ENCODE data around the gene PARN. TPM values are rescaled to one million over a fixed set of nuclear protein-coding genes. Genes with fewer than 3 reads are reported as not detected.

The PARN gene
- total RNA-seq, 2 donors from 2014 or later = 29.0 to 31.6 TPM

- DNase-seq (no peak), ATAC-seq (no peak)
- H3K9me3 ChIP-seq (ENCODE audit: control insufficient read depth, low read length, poor library complexity, severe bottlenecking) = no peaks in the 10 kb centered on the region
- no peak overlapping the region for H3K27ac Mint-ChIP-seq
- H3K4me3 Mint-ChIP-seq = no peak overlapping the region
- H3K36me3 Mint-ChIP-seq (ENCODE audit: low read depth) = no peaks in the 10 kb centered on the region
- H3K4me1 Mint-ChIP-seq = peaks cover 17% of the 10 kb centered on the region
- no peaks in the 10 kb centered on the region for H3K27me3 Mint-ChIP-seq
These were observed 126.9 kb downstream of the PARN start for GRCh38 chr16:14502932-14503741.

- H3K27me3 Mint-ChIP-seq = no peaks in the 10 kb centered on the region
- H3K27ac Mint-ChIP-seq = no peak overlapping the region
- H3K4me3 Mint-ChIP-seq = no peak overlapping the region
- H3K4me1 Mint-ChIP-seq = peaks cover 17% of the 10 kb centered on the region
- H3K9me3 ChIP-seq (ENCODE audit: control insufficient read depth, low read length, poor library complexity, severe bottlenecking) = no peaks in the 10 kb centered on the region
- no peak for DNase-seq
- no peaks in the 10 kb centered on the region for H3K36me3 Mint-ChIP-seq (ENCODE audit: low read depth)
- ATAC-seq = no peak
These were observed 127.7 kb downstream of the PARN start for GRCh38 chr16:14502256-14502875.

DNA sequence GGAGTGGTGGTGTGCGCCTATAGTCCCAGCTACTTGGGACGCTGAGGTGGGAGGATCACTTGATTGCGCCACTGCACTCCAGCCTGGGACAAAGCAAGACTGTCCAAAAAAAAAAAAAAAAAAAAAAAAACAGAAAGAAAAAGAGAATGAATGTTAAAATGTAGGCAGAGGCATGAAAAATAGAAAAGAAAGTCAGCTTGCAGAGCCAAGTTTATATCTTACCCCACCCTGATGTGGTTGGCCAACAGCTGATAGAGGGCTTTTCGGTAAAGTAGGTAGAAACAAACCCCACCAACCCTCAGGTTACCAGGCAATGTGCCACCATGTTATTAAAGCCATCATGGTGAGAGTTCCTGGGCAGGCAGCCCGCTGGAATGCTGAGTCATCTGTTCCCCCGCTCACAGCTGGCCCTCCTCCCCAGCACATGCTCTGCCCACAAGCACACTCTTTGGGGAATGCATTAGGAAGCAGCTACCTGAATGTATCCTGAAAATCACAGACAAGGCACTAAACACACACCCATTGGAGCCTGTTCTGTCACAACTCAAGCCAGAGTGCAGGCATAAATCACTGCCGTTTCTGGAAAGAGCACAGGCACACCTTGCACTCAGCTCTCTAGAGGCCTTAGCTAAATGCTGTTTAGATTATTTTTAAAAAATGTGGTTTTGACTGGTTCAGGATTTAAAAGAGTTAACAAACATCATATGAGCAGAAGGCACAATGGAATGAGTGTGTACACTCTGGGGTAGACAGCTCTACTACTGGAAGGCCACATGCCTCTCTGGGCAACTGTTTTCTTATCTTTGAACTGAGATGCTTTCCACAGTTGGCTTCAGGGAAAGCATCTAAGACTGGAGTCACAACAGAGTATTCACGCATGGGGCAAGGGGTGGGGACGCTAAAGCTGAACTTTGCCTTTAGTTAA, 128.5 kb downstream of the PARN start:
- no peak overlapping the region for H3K27ac Mint-ChIP-seq
- no peak overlapping the region for H3K4me3 Mint-ChIP-seq
- ATAC-seq (no peak), DNase-seq (no peak)
- H3K9me3 ChIP-seq (ENCODE audit: control insufficient read depth, low read length, poor library complexity, severe bottlenecking) = no peaks in the 10 kb centered on the region
- peaks cover 3% of the 10 kb centered on the region for H3K36me3 Mint-ChIP-seq (ENCODE audit: low read depth)
- H3K4me1 Mint-ChIP-seq = peaks cover 22% of the 10 kb centered on the region
- H3K27me3 Mint-ChIP-seq = no peaks in the 10 kb centered on the region

DNA sequence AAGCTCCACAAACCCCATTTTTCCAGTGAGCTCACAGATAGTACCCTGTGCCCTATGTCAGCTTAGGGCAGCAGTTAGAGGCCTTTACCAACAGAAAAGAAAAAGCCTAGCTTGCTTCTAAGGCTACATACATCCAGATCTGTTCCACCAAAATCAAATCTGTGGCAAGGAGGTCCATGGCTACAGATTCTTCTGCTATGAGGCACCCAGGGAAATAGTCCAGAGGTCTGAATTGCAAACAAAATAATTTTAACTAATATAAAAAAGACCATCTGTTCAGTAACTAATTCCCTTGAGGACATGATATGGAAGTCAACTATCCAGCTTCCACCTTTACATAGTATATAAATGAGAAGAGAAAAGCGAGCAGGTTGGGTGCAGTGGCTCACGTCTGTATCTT, 129.3 kb downstream of the PARN start:
- no peak for DNase-seq
- no peak overlapping the region for H3K27ac Mint-ChIP-seq
- no peak overlapping the region for H3K4me3 Mint-ChIP-seq
- no peak for ATAC-seq
- peaks cover 3% of the 10 kb centered on the region for H3K36me3 Mint-ChIP-seq (ENCODE audit: low read depth)
- H3K27me3 Mint-ChIP-seq = no peaks in the 10 kb centered on the region
- no peaks in the 10 kb centered on the region for H3K9me3 ChIP-seq (ENCODE audit: control insufficient read depth, low read length, poor library complexity, severe bottlenecking)
- peaks cover 19% of the 10 kb centered on the region for H3K4me1 Mint-ChIP-seq

DNA sequence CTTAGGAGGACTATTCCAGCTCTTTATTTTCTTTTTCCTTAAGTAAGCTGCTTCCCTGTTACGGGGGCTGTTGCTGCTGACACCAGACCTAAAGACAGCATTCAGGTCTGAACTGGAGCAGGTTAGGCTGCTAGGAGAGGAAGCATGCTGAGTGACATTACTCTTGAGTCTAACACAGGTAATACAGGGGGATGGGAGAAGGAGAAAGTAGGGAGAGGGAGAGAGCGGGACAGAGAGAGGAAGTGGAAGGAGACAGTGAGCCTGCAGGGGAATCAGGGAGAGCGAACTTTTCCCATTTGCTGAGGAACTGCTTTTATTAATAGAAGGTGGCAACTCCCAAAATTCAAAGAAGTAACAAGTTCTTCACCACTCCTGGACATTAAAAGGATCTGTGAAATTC, 130.9 kb downstream of the PARN start:
- DNase-seq (no peak), ATAC-seq (no peak)
- H3K9me3 ChIP-seq (ENCODE audit: control insufficient read depth, low read length, poor library complexity, severe bottlenecking) = no peaks in the 10 kb centered on the region
- peak overlapping the region; percentile 43 for H3K27ac Mint-ChIP-seq
- H3K36me3 Mint-ChIP-seq (ENCODE audit: low read depth) = peaks cover 11% of the 10 kb centered on the region
- H3K4me3 Mint-ChIP-seq = no peak overlapping the region
- H3K4me1 Mint-ChIP-seq = peaks cover 27% of the 10 kb centered on the region
- H3K27me3 Mint-ChIP-seq = no peaks in the 10 kb centered on the region

DNA sequence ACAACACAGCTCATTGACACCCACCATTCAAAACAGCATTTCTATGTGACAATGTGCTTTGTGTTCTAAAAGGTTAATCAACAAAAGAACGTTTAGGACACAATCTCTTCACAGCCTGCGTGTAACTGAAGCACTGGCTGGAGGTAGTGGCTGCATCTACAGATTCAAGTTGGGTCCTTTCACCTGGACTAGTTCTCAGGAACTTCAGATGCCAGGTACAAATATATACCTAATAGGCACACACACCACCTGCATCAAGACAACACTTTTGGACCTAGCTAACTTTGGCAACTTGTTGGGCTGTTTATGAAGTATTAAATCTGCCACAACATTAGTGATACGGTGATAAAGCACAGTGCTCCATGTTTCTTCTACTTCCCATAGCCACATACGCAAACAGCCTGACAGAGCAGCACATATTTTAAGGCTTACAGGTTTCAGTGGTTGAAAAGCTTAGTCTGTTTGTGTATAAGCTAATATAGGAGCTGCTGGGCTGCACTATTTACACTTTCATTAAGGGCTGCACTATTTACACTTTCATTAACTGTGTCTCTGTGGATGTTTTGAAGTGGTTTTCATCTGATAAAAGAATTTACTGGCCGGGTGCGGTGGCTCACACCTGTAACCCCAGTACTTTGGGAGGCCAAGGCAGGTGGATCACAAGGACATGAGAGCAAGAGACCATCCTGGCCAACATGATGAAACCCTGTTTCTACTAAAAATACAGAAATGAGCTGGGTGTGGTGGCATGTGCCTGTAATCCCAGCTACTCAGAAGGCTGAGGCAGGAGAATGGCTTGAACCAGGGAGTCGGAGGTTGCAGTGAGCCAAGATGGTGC, 132.6 kb downstream of the PARN start:
- no peaks in the 10 kb centered on the region for H3K9me3 ChIP-seq (ENCODE audit: control insufficient read depth, low read length, poor library complexity, severe bottlenecking)
- Mint-ChIP-seq H3K4me3 (no peak overlapping the region), H3K36me3 (ENCODE audit: low read depth) (peaks cover 11% of the 10 kb centered on the region), H3K27me3 (no peaks in the 10 kb centered on the region), H3K27ac (no peak overlapping the region), H3K4me1 (peaks cover 33% of the 10 kb centered on the region)
- DNase-seq (no peak), ATAC-seq (no peak)

DNA sequence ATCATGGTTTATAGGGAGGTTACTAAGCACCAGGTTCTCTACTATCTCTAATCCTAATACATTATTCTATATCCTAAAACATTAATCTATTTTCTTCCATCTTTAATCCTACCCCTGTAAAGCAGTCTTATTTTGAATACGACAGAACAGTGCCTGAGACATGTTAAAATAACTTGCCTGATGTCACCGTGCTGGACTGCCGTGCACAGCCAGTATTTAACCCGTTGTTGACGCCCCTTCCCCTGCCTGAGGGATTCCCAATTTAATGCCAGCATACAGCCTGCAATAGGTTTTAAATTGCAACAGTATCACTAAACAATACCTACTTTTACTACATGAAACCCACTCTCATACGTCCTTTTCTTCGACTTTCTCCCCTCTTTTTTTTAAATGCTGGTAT, 133.3 kb downstream of the PARN start:
- H3K4me1 Mint-ChIP-seq = peaks cover 38% of the 10 kb centered on the region
- no peaks in the 10 kb centered on the region for H3K27me3 Mint-ChIP-seq
- H3K4me3 Mint-ChIP-seq = no peak overlapping the region
- DNase-seq (no peak), ATAC-seq (no peak)
- no peaks in the 10 kb centered on the region for H3K9me3 ChIP-seq (ENCODE audit: control insufficient read depth, low read length, poor library complexity, severe bottlenecking)
- peaks cover 11% of the 10 kb centered on the region for H3K36me3 Mint-ChIP-seq (ENCODE audit: low read depth)
- no peak overlapping the region for H3K27ac Mint-ChIP-seq

GRCh38 chr16:14496047-14496770, 133.9 kb downstream of the PARN start:
- no peaks in the 10 kb centered on the region for H3K27me3 Mint-ChIP-seq
- H3K4me1 Mint-ChIP-seq = peaks cover 38% of the 10 kb centered on the region
- H3K9me3 ChIP-seq (ENCODE audit: control insufficient read depth, low read length, poor library complexity, severe bottlenecking) = no peaks in the 10 kb centered on the region
- no peak overlapping the region for H3K4me3 Mint-ChIP-seq
- H3K27ac Mint-ChIP-seq = no peak overlapping the region
- DNase-seq (no peak), ATAC-seq (no peak)
- peaks cover 11% of the 10 kb centered on the region for H3K36me3 Mint-ChIP-seq (ENCODE audit: low read depth)

GRCh38 chr16:14495213-14496046, 134.6 kb downstream of the PARN start:
- peaks cover 11% of the 10 kb centered on the region for H3K36me3 Mint-ChIP-seq (ENCODE audit: low read depth)
- peak overlapping the region; percentile 49 for H3K27ac Mint-ChIP-seq
- DNase-seq (no peak), ATAC-seq (no peak)
- peaks cover 38% of the 10 kb centered on the region for H3K4me1 Mint-ChIP-seq
- H3K9me3 ChIP-seq (ENCODE audit: control insufficient read depth, low read length, poor library complexity, severe bottlenecking) = no peaks in the 10 kb centered on the region
- no peaks in the 10 kb centered on the region for H3K27me3 Mint-ChIP-seq
- no peak overlapping the region for H3K4me3 Mint-ChIP-seq

- peak overlapping the region; percentile 37 for H3K27ac Mint-ChIP-seq
- ATAC-seq (no peak), DNase-seq (no peak)
- peaks cover 11% of the 10 kb centered on the region for H3K36me3 Mint-ChIP-seq (ENCODE audit: low read depth)
- H3K27me3 Mint-ChIP-seq = no peaks in the 10 kb centered on the region
- H3K4me1 Mint-ChIP-seq = peaks cover 38% of the 10 kb centered on the region
- H3K4me3 Mint-ChIP-seq = no peak overlapping the region
- H3K9me3 ChIP-seq (ENCODE audit: control insufficient read depth, low read length, poor library complexity, severe bottlenecking) = no peaks in the 10 kb centered on the region
These were observed 135.6 kb downstream of the PARN start for GRCh38 chr16:14494396-14494966.

GRCh38 chr16:14493791-14494190, 136.3 kb downstream of the PARN start:
- H3K4me1 Mint-ChIP-seq = peaks cover 38% of the 10 kb centered on the region

More at GRCh38 chr16:14493791-14494190, 136.3 kb downstream of the PARN start:
- no peaks in the 10 kb centered on the region for H3K9me3 ChIP-seq (ENCODE audit: control insufficient read depth, low read length, poor library complexity, severe bottlenecking)
- Mint-ChIP-seq H3K27me3 (no peaks in the 10 kb centered on the region), H3K4me3 (no peak overlapping the region), H3K27ac (peak overlapping the region; percentile 37), H3K36me3 (ENCODE audit: low read depth) (peaks cover 13% of the 10 kb centered on the region)
- ATAC-seq = no peak
- DNase-seq = no peak

Measured in T-helper 17 cell (primary cell).